ENCODE results near the gene SLC8A1.

SLC8A1 gene

DNA sequence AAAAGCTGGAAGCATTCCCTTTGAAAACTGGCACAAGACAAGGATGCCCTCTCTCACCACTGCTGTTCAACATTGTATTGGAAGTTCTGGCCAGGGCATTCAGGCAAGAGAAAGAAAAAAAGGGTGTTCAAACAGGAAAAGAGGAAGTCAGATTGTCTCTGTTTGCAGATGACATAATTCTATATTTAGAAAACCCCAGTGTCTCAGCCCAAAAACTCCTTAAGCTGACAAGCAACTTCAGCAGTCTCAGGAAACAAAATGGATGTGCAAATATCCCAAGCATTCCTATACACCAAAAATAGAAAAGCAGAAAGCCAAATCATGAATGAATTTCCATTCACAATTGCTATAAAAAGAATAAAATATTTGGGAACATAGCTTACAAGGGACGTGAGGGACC lies 11.1 kb downstream of the SLC8A1 start:
- Histone ChIP-seq H3K4me1 (peaks cover 0 to 17% (median 2%) of the 10 kb centered on the region in 4 donors), H3K9me3 (no peaks in the 10 kb centered on the region), H3K4me3 (no peak overlapping the region), H3K27ac (no peak overlapping the region), H3K27me3 (no peaks in the 10 kb centered on the region), H3K36me3 (no peaks in the 10 kb centered on the region)
- intact Hi-C loops (cut with DNase I; ENCODE audit: low total_unique reads) = no loop called here
- TF ChIP-seq CTCF (IDR thresholded peaks at IDR 0.05) = no peak
- DNase-seq = no peak

- Histone ChIP-seq H3K27ac (no peak overlapping the region), H3K27me3 (no peaks in the 10 kb centered on the region), H3K4me1 (peaks cover 0 to 31% (median 14%) of the 10 kb centered on the region in 4 donors), H3K9me3 (no peaks in the 10 kb centered on the region), H3K4me3 (no peak overlapping the region), H3K36me3 (no peaks in the 10 kb centered on the region)
- TF ChIP-seq CTCF (IDR thresholded peaks at IDR 0.05) = no peak
- no peak for DNase-seq
- intact Hi-C loops (cut with DNase I; ENCODE audit: low total_unique reads) = no loop called here
These were observed 12.4 kb downstream of the SLC8A1 start for GRCh38 chr2:40439473-40439872.

DNA sequence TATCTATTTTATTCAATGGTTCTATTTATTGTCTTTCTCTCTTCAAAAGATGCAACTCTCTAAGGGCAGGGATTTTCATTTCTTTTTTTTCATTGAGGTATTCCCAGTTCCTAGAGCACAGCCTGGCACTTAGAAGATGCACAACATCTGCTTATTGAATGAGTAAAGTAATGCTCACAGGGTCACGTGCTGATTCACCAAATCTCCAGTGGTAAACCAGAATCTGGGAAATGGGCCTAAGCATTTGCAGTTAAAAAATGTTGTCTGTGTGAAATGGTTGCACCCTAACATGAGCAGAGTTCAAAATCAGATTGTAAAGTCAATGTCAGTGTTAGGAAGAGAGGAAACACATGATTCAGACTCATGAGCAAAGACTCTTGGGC lies 15.8 kb downstream of the SLC8A1 start:
- H3K27ac ChIP-seq = peak overlapping the region; percentile 61 to 71

DNA sequence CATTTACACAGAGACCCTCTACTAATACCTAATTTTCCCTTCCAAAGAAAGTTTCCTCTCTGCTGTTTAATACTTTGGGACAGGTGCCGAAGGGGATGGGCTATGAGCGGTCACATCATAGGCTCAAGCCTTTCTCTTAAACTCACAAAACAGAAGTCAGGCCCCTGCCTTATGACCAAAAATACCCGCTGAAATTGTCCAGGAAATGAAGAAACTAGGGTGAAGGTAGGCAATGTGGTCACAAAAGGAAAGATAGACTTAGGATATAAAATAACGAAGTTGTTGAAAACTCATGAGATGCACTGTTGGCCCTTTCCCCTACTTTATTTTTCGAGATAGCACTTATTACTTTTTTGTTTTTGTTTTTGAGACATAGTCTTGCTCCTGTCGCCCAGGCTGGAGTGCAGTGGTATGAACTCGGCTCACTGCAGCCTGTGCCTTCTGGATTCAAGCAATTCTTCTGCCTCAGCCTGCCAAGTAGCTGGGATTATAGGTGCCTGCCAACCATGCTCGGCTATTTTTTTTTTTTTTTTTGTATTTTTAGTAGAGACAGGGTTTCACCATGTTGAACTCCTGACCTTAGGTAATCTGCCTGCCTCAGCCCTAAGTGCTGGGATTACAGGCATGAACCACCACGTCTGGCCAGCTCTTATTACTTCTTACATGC lies 16.3 kb downstream of the SLC8A1 start:
- Histone ChIP-seq H3K4me1 (peaks cover 0 to 64% (median 42%) of the 10 kb centered on the region in 4 donors), H3K27me3 (no peaks in the 10 kb centered on the region), H3K4me3 (peak overlapping the region in 1 of 2 donors; percentile 4), H3K27ac (peak overlapping the region; percentile 61 to 71), H3K36me3 (no peaks in the 10 kb centered on the region), H3K9me3 (no peaks in the 10 kb centered on the region)
- TF ChIP-seq CTCF (IDR thresholded peaks at IDR 0.05) = no peak
- no peak for DNase-seq
- intact Hi-C loops (cut with DNase I; ENCODE audit: low total_unique reads) = no loop called here

More for the DNA sequence above, 15.8 kb downstream of the SLC8A1 start:
- Histone ChIP-seq H3K4me1 (peaks cover 0 to 64% (median 38%) of the 10 kb centered on the region in 4 donors), H3K36me3 (no peaks in the 10 kb centered on the region), H3K9me3 (no peaks in the 10 kb centered on the region), H3K27me3 (no peaks in the 10 kb centered on the region), H3K4me3 (no peak overlapping the region)
- DNase-seq = no peak
- intact Hi-C loops (cut with DNase I; ENCODE audit: low total_unique reads) = no loop called here
- no peak for TF ChIP-seq CTCF (IDR thresholded peaks at IDR 0.05)

DNA sequence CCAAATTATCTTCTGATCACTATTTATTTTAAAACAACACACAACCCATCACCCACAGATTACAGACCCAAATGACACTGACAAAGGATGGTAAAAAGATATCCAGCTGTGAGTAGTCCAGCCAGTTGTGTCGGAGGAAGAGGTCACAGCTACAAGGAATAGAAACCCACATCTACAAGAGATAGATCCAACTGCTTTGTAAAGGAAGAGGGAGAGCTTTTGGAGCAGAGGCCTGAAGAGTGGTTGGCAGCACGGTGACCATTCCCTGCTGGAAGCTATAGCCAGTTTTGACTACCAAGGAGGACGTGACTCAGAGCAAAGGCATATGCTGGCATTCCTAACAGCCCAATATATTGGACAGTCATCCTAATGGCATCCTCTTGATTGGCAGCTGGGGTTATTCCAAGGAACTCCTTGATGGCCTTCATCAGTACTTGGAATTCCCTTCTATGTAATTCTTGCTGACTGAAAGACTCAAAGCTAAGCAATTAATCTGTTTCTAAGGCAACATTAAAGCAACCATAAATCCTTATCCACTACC lies 17.1 kb downstream of the SLC8A1 start:
- Histone ChIP-seq H3K36me3 (no peaks in the 10 kb centered on the region), H3K4me3 (peak overlapping the region in 1 of 2 donors; percentile 4), H3K4me1 (peaks cover 0 to 64% (median 43%) of the 10 kb centered on the region in 4 donors), H3K9me3 (no peaks in the 10 kb centered on the region), H3K27me3 (no peaks in the 10 kb centered on the region), H3K27ac (peak overlapping the region; percentile 61 to 71)
- intact Hi-C loops (cut with DNase I; ENCODE audit: low total_unique reads) = no loop called here
- no peak for TF ChIP-seq CTCF (IDR thresholded peaks at IDR 0.05)
- DNase-seq = no peak
